HG02938 (cell line): Measurements from ENCODE around the gene PTPRN2.
"Not testable (repeated sequence)": the region's sequence is repeated elsewhere in the genome, so short reads cannot be mapped to it uniquely, and the experiment has no call there.

ENCODE experiments used
- ATAC-seq: cut with Tn5 transposase; IDR thresholded peaks from one replicate; pipeline ENCODE4 v1.9.1; 2021; ENCODE audit warnings: mild to moderate bottlenecking, moderate library complexity; ENCODE audit not compliant: unreplicated experiment

The PTPRN2 gene

DNA sequence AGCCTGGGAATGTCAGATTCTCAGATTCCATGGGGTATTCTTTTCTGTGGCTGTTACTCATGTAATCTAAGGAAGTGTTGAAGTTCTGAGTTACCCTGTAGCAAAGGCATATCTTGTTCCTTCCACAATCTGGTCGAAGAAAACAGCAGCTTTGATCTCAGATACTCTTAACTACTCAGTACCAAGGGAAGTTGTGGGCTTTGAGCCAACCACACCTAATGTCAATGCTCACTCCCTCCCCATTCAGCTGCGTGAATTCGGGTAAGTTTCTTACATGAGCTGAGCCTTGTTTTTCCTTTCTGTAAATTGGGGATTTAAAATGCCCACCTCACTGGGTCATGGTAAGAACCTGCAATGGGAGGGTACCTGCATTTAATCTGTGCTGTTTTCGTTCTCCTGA is 52.5 kb downstream of the PTPRN2 start:
- no peak for ATAC-seq

DNA sequence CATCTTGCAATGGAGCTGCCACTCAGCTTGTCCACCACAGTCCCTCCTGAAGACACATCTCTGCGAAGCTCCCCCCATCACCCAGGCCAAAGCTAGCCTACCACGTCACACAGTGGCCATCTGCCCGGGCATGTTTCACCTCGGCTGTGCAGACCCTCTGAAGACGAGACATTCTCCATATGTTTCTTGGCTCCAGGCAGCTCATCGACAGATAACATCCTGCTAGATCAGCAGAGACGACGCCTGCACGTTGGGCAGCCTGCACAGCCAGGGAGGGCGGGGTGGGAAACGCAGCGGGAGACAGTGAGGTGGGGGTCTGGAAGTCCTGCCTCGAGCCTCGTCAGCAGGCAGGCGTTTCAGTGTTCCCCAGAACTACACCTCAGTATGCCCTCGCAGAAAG is 53.0 kb downstream of the PTPRN2 start:
- ATAC-seq: no peak

DNA sequence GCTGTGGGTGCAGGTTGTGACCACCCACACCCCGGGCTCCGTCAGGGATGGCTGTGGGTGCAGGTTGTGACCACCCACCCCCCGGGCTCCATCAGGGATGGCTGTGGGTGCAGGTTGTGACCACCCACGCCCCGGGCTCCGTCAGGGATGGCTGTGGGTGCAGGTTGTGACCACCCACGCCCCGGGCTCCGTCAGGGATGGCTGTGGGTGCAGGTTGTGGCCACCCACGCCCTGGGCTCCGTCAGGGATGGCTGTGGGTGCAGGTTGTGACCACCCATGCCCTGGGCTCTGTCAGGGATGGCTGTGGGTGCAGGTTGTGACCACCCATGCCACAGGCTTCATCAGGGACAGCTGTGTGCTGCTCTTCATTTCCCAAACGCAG is 53.5 kb downstream of the PTPRN2 start:
- ATAC-seq: not testable (repeated sequence)

DNA sequence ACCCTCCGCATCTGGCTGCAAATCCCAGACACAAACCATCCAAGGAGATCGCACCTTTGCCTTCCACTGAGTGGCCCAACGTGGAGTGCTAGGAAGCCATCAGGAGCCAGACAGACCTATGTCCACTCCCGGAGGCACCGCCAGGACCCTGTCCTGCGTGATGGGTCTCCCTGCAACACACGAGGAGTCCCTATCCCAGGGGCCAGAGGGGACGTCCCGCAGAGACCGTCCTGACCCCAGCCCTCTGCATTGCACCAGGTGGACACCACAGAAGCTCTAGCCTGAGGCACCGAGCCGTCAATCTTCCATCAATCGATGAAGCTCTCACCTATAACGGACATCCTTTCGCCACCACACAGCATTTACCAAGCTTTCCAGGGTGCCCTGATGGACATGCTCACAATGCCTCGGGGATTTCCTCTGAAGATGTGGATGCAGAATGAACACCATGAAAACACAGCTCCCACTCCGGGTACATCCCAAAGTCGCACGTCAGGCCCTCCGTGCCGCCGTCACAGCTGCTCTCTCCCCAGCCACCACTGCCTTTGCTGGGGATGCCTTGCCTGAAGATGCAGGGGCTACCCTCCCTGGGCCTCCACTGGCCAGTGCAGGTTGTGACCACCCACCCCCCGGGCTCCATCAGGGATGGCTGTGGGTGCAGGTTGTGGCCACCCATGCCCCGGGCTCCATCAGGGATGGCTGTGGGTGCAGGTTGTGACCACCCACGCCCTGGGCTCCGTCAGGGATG is 54.1 kb downstream of the PTPRN2 start:
- no peak for ATAC-seq

DNA sequence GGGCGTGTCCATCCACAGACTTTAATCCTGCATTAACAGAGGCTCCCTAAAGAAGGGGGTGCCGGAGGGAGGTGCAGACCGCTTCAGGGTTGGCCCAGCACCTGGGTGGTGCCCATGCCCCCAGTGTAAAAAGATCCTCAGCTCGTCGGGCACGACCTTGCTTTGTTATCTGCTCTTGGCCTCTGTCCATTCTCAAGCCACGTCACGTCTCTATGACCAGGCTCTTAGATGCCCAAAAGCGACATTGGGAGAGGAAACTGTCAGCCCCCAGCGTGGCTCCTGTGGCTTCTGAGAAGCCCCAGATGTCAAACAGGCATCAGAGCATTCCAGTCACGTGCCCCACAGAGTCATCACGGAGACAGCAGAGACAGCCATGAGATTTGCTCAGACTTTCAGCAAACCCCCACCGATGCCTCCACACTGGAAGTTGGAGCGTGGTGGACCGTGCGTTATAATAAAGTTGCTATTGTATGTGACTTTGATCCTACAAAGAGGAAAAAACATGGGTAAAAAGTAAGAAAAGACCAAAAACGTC is 55.5 kb downstream of the PTPRN2 start:
- ATAC-seq: no peak

DNA sequence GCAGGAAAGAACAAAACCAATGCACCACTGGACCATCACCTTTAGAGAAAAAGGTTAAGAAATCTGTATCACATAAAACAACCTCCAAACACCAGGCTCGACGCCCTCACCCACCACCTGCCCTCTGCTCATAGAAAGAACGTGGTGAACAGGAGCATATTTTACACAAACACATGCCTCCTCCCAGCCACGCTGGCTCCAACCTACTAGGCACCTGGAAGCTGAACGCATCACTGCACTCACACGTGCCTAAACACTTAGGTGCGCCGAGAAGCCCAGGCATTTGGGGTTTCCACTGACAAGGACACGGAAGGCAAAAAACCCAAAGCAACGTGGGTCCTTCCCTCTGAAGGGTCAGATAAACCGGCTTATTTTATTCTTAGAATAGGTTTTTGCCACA is 56.0 kb downstream of the PTPRN2 start:
- ATAC-seq: no peak

DNA sequence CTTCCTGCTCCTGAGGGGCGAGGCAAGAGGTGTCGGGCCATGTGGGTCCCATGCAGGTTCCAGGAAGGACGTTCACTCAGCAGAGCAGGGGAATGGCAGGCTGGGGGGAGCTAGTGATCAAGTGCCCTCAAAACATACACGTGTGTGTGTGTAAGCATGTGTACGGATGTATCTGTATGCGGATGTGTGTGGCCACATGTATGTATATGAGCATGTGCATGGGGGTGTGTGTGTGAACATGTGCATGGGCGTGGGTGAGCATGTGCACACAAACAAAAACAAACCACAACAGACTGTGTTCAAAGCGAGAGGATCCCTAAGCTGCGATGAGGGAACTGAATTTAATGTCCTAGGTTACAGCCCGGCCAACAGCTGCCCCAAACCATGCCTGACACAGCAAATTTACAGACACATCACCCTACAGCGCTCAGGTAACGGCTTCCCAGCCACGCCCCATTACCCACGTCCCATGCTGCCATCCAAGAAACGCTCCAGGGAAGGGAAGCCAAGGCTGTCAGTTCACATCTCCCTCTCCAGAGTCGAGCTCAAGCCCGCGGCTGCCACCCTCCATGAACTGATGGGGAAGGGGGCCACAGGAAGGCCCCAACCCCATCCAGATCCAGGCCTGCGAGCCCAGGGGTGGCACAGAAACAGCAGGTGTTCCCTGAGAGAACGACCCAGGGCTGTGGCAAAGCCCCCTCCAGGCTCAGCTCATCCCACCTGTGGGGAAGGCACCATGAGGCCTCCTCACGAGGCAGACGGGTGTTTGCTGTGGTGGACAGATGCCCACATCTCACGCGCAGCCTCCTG is 56.6 kb downstream of the PTPRN2 start:
- ATAC-seq: no peak

DNA sequence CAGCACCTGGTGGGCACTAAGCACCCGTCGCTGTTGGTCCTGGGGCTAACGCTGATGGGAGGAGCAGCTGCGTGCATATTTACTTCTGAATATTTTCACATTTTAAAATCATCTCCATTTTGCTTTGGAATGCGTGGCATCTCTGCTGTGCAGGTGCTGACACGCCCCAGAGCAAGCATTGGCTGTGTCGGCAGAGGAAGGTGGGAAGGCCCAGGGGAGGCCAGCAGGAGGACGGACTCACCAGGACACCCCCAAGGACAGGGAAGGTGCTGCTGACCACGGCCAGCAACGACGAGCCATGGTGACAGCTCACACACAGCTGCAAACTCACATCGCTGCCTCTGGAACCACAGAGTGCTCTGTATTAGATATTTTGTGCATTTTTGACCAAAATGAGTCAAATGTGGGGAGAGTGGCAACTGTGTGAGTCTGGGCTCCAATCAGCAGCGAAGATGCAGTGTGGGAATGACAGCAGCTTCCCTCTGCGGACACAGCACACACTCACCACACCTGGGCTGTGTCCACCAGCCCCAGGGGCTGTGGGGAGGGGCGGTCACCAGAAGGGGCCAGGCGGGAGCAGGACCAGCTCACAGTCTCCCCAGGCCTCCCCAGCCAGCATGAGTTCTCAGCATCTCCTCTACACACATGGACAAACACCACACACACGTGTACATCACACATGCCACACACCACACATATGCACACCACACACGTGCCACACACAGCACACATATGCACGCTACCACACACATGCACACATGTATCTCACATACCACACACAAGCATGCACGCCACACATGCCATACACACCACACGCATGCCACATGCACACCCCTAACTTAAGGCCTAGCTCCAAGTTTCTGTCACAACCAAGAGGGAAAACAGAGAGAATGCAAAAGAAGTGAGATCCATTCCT is 58.2 kb downstream of the PTPRN2 start:
- no peak for ATAC-seq

DNA sequence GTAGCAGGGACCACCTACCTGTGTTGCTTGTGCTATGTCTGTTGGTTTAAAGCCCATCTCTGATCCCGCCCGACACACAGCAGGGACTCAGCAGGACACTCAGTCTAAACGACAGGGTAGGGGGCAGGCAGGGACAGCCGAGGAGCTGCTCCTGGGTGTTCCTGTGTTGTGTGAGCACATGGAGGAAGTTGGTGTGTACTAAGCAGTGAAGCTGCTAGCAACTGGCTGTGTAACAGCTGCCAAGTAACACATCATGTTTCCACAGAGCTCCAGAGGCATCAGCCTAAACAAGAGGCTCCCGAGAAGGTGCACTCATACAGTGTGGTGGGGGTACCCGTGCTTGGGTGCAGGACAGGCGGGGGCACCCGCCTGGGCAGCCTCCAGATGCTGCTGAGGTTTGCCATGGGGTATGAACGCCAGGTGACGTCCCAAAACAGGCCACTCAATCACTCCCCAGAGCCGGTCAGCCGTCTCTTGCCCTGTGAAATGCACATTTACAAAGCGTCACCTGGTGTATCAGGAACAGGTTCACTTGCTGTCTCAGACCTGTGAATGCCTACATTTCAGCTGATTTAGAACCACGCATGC is 59.6 kb downstream of the PTPRN2 start:
- ATAC-seq: no peak

DNA sequence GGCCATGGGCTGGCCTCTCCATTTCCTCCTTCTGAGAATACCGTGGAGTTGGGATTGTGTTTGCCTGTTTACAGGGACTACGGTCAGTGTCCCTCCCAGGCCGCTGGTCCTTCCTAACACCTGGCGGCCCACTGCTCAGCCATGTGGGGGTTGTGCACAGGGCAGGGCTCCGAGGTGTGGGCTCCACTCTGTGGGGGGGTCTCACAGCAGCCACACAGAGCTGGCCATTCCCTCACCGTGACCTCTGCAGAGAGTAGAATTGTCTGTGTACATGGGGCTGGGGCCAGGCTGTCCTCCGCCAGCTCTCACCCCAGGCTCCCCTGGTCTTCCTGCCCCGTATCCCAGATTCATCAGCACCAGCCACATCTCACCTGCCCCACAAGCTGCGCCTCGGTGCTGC is 60.1 kb downstream of the PTPRN2 start:
- ATAC-seq: no peak

DNA sequence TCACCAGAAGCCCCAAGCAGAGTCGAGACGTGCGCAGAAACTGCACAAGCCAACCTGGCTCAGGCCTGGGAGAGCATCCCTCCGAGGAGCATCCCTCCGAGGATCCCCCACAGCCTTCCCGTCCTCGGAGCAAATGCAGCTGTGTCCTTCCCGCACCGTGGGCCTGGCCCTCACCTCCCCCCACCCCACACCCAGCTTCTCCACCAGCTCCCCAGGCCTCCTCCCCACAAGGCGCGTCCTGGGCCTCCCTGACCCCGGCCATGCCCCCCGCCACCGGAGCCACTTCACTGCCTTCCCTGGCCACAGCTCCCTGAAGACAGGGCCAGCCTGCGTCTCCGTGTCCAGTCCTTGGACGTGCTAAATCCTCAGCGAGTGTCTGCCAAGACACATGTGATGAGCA is 60.6 kb downstream of the PTPRN2 start:
- no peak for ATAC-seq

DNA sequence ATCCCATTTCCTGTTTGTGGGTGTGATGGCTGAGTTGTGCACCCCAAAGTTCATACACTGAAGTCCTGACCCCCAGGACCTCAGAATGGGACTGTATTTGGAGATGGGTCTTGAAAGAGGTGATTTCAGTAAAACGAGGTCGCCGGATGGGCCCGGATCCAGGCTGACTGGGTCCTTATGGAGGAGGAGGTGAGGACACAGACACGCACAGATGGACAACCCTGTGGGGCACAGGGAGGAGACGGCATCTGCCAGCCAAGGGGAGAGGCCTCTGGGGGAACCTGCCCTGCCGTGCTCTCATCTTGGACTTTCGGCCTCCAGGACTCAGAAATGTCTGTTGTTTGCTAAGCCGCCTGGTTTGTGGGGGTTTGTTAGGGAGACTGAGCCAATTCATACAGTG is 61.1 kb downstream of the PTPRN2 start:
- no peak for ATAC-seq

DNA sequence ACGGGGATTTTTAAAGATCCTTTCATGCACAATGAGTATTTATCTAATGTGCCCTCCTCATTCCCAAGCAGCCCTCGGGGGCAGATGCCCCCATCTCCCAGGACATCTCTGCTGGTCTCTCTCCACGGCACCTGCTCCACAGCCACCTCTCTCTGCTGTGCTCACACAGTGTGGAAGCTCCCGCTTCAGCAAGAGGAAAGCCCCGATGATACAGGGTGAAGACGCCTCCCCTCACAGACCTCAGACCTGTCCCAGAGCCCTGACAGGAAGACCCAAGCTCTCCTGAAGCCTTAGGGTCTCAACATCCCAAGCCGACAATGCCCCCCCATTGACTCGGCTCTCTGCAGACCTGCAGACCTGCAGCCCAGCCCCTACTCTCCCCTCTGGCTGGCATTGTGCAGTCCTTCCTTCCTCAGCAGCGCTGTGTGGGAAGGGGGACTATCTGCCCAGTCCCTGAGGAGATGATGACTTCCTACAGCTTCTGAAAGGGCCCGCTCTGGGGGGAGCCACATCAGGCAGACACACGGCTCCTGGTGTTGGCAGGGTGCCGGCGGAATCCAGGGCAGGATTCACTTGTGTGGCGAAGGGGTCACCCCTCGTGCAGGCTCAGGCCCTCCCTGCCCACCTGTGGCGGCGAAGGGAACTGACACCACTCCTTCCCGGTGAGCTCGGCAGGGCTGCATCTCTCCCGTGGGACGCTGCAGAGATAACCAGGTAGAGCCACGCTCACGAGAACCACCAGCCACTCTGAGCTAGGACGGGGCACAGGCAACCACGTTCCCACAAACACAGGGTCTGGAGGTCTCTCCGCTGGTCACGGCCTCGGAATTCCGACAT is 61.8 kb downstream of the PTPRN2 start:
- no peak for ATAC-seq

DNA sequence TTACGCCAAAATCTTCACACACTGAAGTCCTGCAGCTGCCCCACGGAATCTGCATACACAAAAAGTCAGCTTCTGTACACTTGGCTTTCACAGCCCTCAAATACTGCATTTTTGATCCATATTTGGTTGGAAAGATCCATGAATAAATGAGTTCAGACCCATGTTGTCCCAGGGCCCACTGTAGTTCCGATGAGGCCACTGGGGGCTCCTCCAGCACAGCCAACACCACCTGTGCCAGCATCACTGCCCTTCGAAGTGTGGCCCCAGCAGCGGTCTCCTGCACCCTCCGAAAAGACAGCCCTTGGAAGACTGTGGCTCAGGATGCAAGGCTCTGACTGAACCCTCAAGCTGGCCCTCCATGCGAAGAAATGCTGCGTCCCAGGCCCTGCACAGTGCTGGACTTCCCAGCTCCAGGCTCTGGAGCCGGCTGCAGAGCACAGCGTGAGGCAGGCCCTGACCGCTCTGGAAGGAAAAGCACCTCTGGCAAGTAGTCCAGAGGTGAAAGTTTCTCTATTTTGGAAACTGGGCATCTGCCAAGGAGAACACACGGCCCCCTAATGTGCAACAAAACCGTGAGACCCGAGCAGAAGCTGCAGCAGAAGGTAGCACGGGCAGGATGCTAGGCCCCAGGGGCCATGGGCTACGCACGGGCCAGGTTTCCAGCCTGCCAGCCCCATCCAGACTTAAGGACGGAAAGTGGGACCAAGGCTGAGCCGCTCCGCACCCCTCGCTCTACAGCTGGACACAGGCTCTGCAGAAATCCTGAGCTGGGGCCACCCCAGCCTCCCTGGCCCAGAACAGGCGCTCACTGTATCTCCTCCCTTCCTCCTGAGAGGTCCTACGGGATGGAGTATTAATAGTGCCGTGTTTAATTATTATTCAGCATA is 62.6 kb downstream of the PTPRN2 start:
- no peak for ATAC-seq

DNA sequence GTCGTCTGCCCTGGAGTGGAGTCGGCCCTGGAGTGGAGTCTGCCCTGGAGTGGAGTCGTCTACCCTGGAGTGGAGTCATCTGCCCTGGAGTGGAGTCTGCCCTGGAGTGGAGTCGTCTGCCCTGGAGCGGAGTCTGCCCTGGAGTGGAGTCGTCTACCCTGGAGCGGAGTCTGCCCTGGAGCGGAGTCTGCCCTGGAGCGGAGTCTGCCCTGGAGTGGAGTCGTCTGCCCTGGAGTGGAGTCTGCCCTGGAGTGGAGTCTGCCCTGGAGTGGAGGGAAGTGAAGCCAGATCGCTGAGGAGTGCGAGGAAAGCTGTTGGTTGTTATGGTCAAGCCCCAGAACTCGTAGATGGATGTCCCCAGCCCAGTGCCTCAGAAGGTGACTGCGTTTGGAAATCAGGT is 63.3 kb downstream of the PTPRN2 start:
- ATAC-seq: not testable (repeated sequence)

DNA sequence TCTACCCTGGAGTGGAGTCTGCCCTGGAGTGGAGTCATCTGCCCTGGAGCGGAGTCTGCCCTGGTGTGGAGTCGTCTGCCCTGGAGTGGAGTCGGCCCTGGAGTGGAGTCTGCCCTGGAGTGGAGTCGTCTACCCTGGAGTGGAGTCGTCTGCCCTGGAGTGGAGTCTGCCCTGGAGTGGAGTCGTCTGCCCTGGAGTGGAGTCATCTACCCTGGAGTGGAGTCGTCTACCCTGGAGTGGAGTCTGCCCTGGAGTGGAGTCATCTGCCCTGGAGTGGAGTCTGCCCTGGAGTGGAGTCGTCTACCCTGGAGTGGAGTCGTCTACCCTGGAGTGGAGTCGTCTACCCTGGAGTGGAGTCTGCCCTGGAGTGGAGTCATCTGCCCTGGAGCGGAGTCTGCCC is 63.7 kb downstream of the PTPRN2 start:
- not testable (repeated sequence) for ATAC-seq

DNA sequence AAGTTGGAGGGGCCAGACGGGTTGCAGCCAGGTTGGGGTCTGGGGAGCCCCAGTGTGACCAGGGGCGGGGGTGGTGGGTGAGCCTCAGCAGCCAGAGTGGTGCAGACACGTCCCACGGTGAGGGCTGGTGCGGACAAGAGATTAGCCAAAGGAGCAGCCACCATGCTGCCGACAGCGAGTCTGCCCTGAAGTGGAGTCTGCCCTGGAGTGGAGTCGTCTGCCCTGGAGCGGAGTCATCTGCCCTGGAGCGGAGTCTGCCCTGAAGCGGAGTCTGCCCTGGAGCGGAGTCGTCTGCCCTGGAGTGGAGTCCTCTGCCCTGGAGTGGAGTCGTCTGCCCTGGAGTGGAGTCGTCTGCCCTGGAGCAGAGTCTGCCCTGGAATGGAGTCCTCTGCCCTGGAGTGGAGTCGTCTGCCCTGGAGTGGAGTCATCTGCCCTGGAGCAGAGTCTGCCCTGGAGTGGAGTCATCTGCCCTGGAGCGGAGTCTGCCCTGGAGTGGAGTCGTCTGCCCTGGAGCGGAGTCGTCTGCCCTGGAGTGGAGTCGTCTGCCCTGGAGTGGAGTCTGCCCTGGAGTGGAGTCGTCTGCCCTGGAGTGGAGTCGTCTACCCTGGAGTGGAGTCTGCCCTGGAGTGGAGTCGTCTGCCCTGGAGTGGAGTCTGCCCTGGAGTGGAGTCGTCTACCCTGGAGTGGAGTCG is 64.3 kb downstream of the PTPRN2 start:
- not testable (repeated sequence) for ATAC-seq

DNA sequence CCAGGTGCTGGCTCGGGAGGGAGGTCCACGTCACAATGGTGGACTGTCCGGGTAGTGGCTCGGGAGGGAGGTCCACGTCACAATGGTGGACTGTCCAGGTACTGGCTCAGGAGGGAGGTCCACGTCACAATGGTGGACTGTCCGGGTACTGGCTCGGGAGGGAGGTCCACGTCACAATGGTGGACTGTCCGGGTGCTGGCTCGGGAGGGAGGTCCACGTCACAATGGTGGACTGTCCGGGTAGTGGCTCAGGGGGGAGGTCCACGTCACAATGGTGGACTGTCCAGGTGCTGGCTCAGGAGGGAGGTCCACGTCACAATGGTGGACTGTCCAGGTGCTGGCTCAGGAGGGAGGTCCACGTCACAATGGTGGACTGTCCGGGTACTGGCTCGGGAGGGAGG is 65.8 kb downstream of the PTPRN2 start:
- ATAC-seq: not testable (repeated sequence)
